NCI-H2029 treated with DMSO at 0.1 percent for 48 hours (cell line): ENCODE data around the gene MDFI.

Experiments
- DNase-seq: peaks from one replicate; lab custom pipeline; 2025; lab: John Stamatoyannopoulos, UW

The MDFI gene

DNA sequence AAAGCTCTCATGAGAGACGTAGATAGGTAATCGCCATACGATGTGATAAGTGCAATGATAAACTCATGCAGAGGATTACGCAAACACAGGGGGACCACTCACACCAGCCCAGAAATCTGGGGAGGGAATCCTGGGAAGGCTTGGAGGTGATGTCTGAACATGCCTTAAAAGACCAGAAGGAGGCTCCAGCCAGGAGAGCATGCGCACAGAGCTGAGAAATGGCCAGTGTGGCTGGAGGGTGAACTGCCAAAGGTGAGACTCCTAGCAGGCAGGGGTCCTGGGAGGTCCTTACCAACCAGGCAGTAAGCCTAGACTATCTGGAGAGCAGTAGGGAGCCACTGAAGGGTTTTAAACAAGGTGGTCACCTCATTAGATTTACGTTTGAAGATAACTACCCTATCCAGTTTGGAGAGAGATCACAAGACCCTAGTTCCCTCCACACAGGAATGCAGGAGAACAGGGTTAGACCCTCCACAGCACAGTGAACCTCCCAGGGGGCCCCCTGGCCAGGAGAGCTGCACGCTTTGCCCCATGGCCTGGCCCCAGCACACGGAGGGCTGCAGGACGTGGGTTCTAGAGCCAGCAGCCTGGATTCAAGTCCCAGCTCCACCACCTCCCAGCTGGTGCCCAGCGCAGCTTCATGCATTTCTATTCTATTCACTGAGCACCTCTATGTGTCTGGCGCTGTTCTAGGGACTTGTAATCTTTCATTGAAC is 13.1 kb downstream of the MDFI start:
- no peak for DNase-seq

DNA sequence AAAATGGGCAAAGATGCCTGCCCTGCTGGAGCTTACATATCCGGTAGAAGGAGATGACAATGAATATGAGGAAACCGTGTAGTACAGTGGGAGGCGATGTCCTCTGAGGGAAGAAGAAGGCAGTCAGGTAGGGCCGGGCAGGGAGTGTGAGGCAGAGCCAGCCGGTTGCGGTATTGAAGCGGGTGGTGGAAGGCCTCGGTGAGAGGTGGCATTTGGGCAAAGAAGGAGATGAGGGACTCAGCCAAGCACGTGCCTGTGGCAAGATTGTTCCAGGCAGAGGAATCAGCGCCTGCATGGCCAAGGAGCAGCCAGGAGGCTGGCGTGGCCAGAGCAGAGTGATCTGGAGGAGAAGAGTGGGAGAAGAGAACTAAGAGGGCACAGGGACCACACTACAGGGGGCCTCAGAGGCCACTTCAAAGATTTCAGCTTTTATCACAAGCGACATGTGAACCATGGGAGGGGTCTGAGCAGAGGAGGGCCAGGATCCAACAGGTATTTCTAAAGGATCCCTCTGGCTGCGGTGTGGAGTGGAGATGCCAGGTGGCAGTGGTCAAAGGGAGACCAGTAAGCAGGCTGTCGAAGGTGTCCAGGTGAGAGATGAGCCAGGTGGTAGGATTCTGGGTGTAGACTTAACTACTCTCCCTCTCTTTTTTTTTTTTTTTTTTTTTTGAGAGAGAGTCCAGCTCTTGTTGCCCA is 13.8 kb downstream of the MDFI start:
- no peak for DNase-seq

DNA sequence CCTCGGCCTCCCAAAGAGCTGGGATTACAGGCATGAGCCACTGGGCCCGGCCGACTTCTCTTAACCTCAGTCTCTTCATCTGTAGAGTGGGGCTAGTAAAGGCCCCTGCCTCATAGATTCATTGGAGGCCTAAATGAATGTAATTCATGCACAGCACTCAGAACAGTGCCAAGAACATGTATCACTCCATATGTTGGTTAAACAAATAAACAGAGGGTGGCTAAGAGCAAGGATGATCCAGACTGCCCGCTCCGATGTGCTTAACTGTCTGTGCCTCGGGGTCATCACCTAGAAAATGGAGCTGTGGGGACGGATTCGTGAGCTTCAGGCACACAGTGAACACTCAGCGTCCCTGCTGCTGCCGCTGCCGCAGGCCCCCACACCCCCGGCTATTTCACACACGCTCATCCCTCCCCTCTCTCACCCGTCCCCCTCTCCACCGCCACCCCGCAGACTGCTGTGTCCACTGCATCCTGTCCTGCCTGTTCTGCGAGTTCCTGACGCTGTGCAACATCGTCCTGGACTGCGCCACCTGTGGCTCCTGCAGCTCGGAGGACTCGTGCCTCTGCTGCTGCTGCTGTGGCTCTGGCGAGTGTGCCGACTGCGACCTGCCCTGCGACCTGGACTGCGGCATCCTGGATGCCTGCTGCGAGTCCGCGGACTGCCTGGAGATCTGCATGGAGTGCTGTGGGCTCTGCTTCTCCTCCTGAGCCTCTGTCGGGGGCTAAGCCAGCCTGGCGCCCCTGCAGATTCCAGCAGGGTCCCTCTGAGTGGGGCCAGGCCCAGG is 14.8 kb downstream of the MDFI start:
- DNase-seq: no peak

DNA sequence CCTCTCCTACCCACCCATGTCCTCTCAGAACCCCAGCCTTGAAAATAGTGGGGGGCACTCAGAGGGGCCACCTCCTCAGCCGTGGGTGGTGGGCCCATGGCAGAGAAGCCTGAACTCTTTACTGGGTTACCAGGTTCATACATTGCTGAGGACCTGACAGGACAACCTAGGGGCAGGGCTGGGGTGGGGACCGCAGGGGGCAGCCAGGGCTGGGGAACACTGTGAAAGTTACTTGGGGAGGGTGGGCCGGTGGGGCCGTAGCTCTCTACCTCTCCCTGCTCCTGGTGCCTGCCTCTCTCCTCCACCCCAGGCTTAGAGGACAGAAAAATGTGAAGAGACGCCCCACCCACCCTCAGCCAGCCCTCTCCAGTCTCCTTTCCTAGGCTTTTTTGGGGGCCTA is 15.4 kb downstream of the MDFI start:
- no peak for DNase-seq

DNA sequence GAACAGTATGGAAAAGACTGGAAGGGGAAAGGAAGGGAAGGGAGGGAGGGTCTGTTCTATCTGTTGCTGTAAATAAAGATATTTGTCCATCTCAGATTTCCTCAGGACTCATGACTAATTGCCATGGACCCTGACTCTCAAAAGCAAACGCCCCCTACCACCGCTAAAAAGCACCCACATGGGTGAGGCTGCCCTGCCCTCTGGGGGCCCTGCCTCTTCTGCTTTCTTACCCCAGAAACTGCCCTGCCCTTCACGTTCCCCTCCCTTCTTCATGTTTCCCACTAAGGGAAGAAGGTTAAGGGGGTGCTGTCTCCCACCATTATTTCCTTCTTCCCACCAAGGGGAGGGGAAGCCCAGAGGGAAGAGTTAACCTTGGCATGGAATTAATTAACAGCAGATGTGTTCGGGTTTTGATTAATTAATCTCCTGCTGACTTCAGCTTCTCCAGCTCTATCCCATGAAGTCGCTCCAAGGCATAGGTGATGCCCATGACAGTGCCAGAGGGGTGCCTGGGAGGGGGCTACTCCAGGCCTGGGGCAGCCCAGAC is 16.0 kb downstream of the MDFI start:
- DNase-seq: no peak

DNA sequence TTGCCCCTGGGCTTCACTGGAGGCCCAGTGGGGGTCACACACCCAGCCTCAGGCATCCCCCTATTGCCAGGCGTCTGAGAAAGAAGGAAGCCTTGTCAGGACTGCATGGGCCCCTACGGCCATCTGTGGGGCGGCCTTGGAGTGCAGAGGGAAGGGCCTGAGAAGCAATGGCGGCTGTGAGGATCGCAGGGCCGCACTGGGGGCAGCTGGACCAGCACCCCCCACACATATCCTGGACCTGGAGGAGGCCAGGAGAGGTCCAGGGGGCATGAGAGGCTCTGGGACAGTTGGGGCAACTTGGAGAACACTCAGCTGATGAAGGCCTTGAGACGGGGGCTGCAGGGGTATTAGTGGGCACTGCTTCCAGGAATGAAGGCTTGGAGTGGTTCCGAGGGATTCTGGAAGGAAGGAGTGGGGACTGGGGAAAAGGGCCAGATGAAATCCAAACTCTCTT is 16.5 kb downstream of the MDFI start:
- DNase-seq: no peak

DNA sequence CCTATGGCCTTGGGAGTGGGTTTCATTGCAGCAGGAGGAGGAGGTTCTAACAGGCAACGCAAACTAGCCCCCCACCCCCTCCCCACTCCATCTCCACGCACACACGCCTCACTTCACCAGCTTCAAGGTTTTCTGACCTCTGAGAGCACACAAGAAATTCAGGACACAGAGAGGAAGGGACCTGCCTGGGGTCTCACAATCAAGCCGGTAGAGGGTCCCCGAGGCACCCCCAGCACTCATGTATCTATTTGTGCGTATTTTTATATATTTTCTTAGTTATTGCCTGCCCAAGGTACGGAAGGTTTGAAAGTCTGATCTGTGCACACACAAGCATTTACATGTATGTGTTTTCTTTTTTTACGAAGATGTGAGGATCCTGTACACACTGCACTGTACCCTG is 16.9 kb downstream of the MDFI start:
- no peak for DNase-seq

DNA sequence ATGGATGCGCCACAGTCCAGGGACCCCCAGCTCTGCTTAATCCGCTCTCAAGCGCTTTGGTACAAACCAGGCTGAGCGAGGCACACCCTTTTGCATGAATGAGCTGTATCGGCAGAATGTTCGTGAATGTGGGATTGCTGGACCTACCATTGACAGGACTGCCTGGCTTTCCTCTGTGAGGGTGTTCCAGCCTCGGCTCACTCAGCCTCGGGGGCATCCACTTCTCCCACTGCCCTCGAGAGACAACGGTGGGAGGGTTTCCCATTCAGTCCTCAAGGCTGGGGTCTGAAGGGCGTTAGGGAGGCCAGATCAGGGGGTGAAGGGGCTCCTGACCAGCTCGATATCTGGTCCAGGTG is 17.4 kb downstream of the MDFI start:
- DNase-seq: no peak

DNA sequence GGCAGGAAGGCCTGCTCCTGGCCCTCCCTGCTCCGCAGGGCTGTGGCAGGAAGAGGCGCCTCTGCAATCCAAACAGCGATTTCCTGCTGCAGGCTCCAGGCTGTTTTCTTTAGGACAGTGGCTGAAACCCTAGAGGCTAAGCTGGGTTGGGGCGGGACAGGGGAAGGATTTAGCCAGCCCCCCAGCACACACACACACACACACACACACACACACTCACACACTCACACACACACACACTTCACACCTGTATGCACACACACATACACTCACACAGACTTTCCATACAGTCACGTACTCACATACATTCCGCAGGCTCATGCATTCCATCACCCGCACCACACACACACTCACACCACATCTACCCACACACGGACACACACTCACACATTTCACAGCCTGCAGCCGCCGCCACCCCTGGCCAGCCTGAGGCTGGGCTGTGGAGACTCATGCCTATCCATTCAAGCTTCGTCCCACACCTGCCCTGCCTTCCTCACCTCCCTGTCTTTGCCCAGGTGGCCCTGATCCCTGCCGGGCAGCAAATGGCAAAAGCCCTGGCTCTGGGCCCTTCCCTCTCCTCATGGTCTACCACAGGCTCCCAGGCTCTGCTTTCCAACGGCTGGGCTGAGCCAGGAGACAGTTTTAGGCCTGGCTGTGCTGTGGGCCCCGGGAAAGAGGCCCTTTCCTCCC is 17.9 kb downstream of the MDFI start:
- no peak for DNase-seq

DNA sequence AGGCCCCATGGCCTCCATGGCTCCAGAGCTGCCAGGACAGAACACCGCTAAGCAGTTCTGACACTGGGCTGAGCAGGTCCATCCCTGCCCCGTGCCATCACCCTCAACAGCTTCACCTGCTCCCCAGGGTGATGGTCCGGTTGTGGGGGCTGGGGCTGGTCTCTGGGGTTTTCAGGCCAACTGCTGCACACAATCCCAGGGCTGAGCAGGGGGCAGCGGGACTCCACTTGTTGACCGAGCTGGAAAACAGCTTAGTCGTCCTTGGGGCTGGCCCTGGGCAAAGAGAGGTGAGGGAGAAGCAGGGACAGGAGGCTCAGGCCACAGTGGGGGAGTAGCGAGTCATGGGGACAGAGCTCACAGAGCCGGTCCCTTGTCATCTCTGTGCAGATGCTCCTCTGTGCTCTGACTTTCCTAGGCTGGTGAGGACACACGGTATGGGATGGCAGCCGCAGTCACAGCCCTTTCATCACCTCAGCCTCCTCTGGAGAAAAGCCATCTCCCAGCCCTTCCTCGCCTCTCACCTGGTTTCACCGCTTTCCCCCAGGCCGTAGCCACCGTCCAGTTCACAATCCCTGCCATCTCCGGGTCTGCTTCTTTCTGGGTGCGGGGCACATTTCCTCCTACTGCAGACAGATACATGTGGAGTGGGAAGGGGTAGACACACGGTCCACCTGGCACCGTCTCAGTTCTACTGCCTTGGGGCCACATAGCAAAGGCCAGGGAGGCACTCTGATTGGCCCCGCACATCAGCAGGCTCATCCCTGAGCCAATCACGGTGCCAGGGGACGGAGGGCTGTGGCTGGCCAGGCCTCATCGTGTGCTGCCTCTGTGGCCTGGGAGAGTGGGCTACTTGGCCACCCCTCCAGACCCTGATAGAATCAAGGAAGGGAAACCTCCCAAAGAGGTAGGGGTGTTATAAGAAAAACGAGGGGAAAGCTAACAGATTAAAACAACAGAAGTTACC is 19.1 kb downstream of the MDFI start:
- DNase-seq: no peak

DNA sequence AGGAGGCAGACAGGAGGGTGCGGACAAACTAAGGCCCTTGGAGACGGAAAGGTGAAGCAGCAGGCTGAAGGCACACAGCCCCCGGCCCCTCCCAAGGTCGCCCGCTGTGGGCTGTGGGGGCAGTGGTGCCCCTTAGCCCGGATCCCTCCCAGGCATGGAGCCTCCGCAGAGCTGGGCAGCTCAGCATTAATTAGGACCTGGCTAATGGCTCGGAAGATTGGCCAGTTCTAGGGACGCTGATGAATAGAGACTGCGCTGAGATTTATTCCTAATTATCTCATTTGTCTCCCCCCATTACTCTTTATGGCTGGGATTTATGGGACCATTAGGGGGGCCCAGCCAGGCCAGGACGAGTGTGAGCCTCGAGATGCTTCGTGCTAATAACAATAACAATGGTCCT is 20.4 kb downstream of the MDFI start:
- DNase-seq: no peak

DNA sequence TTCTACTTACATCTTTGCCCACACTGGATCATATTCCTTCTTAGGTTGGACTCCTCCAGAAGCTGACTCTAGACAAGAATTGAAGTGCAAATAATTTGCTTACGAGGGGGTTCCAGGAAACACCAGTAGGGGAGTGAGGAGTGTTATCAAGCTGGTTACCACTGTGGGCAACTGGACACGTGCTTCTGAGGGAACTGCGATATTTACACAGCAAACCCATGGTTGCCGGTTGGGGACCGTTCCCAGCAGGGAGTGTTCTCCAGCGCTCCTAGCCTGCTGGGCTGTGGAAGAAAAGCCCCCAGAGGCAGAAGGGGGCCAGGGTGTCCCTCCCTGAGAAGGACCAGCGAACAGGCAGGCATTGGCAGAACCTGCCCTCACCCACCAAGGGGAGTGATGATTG is 21.7 kb downstream of the MDFI start:
- DNase-seq: no peak

DNA sequence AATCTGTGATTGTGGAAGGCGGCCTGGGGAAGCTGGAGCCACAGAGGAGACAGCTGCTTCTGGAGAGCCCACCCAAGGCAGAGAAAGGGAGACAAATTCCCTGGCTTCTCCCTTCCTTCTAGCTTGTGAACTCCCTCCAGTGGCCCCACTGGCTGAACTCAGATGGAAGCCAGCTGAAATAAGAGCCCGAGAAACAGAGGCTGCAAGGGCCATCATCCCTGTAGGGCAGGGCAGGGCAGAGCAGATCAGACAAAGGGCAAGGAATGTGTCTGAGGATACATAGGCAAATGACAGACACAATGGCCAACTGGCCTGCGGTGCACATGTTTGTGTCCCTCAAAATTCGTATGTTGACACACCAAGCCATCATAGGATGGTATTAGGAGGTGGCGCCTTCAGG is 25.3 kb downstream of the MDFI start:
- no peak for DNase-seq

DNA sequence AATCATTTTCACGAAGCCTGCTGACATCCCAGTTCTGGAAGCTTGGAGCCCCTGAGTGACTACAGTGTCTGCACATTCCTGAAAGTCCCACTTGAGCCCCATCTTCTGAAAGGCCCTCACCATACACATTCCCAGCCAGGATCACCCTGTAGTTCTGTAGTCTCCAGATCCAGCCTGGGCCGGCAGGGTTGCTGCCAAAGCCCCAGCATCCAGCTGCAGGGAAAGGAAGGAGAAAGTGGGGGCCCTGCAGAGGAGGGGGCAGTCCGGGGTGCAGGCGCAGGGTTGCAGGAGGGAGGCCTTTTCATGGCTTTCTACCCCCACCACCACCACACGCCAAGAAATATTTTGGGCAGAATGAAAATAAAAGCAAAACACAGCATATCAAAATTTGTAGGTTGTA is 26.0 kb downstream of the MDFI start:
- DNase-seq: no peak

DNA sequence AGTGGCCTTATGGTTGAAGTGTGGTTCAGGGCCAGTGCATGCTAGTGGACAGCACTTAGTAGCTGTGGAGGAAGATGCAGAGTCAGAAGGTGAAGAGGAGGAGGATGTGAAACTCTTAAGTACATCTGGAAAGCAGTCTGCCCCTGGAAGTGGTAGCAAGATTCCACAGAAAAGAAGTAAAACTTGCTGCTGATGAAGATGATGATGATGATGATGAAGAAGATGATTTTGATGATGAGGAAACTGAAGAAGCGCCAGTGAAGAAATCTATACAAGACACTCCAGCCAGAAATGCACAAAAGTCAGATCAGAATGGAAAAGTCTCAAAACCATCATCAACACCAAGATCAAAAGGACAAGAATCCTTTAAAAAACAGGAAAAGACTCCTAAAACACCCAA is 28.9 kb downstream of the MDFI start:
- no peak for DNase-seq

DNA sequence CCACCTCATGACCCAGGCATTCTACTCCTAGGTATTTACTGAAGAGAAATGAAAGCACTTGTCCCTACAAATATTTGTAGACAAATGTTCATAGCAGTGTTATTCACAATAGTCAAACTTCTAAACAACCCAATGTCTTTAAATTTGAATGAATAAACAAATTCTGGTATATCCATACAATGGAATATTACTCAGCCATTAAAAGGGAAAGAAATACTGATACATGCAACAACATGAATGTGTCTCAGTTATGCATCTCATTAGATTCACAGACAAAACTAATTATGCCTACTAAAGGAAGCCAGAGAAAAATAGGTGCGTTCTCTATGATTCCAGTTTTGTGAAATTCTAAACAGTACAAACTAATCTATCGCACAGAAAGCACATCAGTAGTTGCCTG is 30.7 kb downstream of the MDFI start:
- no peak for DNase-seq

DNA sequence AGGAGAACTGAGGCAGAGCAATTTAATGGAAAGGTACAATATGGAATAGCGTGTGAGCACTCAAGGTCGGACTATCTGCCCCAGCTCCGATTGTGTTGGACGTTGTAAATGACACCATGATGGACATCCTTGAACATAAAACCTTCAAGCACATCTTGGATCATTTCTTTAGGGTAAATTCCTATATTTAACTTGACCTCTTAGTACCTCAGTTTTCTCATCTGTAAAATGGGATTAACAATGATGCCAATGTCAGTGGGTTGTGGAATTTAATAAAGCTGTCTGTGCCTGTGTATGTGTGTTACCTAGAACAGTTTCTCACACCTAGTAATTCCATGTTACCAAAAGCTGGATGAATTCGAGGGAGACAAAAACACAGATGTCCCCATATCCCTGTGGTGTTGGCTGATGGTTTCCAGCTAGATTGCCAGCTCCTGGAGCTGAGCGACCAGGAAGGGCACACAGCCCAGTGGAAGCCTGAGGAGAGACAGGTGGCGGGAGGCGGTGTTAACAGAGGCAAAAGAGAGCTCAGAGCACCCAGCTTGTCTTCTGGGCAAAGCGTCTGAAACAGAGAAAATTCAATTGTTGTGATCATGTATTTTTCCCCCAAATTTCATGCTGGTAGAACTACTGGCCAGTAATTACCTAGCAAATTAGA is 32.6 kb downstream of the MDFI start:
- no peak for DNase-seq

DNA sequence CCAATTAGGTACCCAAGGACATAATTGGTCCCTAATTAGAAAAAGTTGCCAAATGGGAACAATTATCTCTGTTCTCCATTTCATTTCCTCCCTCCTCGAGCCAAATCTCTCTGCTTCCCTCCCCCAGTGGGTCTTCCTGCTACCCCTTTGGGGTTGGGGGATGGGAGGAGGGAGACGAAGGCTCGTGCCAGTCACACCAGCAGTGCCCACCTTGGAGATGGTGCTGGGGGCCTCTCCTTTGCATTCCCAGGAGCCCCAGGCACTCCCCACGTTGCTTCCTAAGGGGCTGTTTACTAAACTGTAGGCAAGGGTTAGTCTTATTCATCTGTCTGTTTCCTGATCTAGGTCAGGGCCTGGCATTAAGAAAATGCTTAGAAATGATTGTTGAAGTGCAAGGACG is 33.1 kb downstream of the MDFI start:
- DNase-seq: no peak

DNA sequence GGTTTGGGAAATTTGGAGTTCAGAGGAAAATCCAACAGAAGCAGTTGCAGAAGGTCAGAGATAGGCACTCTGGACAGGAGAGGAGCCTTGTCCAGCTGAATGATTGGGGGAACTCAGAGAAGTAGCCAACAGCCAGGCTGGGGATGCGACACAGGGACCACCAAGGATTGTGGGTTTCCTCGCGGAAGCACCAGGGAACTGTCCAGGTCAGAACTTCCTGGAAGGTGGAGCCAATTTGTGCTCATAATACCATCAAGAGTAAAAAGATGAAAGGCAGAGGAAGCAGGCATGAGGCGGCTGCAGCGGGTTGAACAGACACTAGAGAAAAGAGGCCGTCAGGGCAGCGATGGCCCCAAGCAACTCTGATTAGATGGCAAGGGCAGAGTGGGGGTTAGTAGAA is 33.7 kb downstream of the MDFI start:
- DNase-seq: no peak
